A549 (cell line): ENCODE measurements around the gene NECTIN1. TPM values are rescaled to one million over a fixed set of nuclear protein-coding genes. Genes with fewer than 3 reads are reported as not detected.

ENCODE experiments used
- ATAC-seq, 2 experiments: fragments of 200-7000 bp in 1 of 2; fragments of >200 bp in 1 of 2; cut with Nextera tagmentation in 1 of 2; cut with Tn5 transposase in 1 of 2; 3 replicates each; pipeline versions ENCODE4 v1.8.0 to v1.9.1; 2018 to 2020; ENCODE audit warnings: mild to moderate bottlenecking in 1 of 2, moderate library complexity in 1 of 2
- CTCF ChIA-PET: fragments of 300-600 bp; sonication (Branson Sonifier 250); formaldehyde crosslinking; extraction: SDS; loops from one replicate; lab custom pipeline; 2021; ENCODE audit warnings: antibody characterized with exemption, inconsistent platforms; lab: Yijun Ruan, JAX
- POLR2A ChIA-PET: fragments of 350-600 bp; formaldehyde crosslinking; extraction: SDS; loops from one replicate; lab custom pipeline; 2021; ENCODE audit warnings: antibody characterized with exemption, inconsistent platforms; lab: Yijun Ruan, JAX
- DNase-seq, 2 experiments: peaks; one replicate each; pipeline versions ENCODE4 v3.0.0 to v3.0.0-alpha.2; 2011 to 2016; ENCODE audit warnings: low read depth in 1 of 2, low spot score in 1 of 2
- FAIRE-seq: peaks from 2 replicates; lab custom pipeline; 2011; peaks lifted over from hg19 to GRCh38; lab: Jason Lieb, UNC
- H3K27ac ChIP-seq, 2 experiments: fragments of >200 bp; sonication (Bioruptor Twin); formaldehyde crosslinking; 3 replicates each; pipeline ENCODE4 v1.5.1; 2016 to 2017
- H3K4me1 ChIP-seq: fragments of >200 bp; sonication (Bioruptor Twin); formaldehyde crosslinking; 3 replicates; pipeline ENCODE4 v1.6.1; 2016
- H3K4me2 ChIP-seq: fragments of >200 bp; sonication (Bioruptor Twin); formaldehyde crosslinking; 3 replicates; pipeline ENCODE4 v1.6.1; 2016
- H3K4me3 ChIP-seq: fragments of >200 bp; sonication (Bioruptor Twin); formaldehyde crosslinking; 3 replicates; pipeline ENCODE4 v1.5.1; 2016
- H3K9me3 ChIP-seq: fragments of >200 bp; sonication (Bioruptor Twin); formaldehyde crosslinking; 3 replicates; pipeline ENCODE4 v1.6.1; 2016
- CBX2 ChIP-seq: fragments of 200-600 bp; sonication (generic); IDR thresholded peaks from 2 replicates; pipeline ENCODE4 v1.6.1; 2016; ENCODE audit warnings: low read depth, mild to moderate bottlenecking, borderline replicate concordance
- CBX8 ChIP-seq: fragments of 200-600 bp; sonication (generic); IDR thresholded peaks from 2 replicates; pipeline ENCODE4 v1.6.1; 2016
- CEBPB ChIP-seq, 2 experiments: fragments of >200 bp in 1 of 2; sonication (Bioruptor Twin) in 1 of 2; formaldehyde crosslinking in 1 of 2; IDR thresholded peaks; 2 replicates each; pipeline ENCODE4 v1.6.1; 2012 to 2016
- CHD4 ChIP-seq: fragments of 200-600 bp; sonication (generic); IDR thresholded peaks from 2 replicates; pipeline ENCODE4 v1.6.1; 2016; ENCODE audit warnings: antibody characterized with exemption, mild to moderate bottlenecking, borderline replicate concordance
- E2F6 ChIP-seq: IDR thresholded peaks from 2 replicates; pipeline ENCODE4 v1.6.1; 2012; ENCODE audit warnings: low read depth, borderline replicate concordance
- FOXS1 ChIP-seq: fragments of 250-450 bp; sonication (Bioruptor Pico); IDR thresholded peaks from 2 replicates; pipeline ENCODE4 v1.5.0; 2020; ENCODE audit warnings: mild to moderate bottlenecking, moderate library complexity
- HDAC2 ChIP-seq: fragments of 200-600 bp; sonication (generic); IDR thresholded peaks from 2 replicates; pipeline ENCODE4 v1.6.1; 2016
- HMGXB4 ChIP-seq: fragments of 250-450 bp; sonication (Bioruptor Pico); IDR thresholded peaks from 2 replicates; pipeline ENCODE4 v1.5.0; 2021; ENCODE audit warnings: mild to moderate bottlenecking, moderate library complexity, borderline replicate concordance
- HOXB5 ChIP-seq: fragments of 250-450 bp; sonication (Bioruptor Pico); IDR thresholded peaks from 2 replicates; pipeline ENCODE4 v1.5.0; 2020; ENCODE audit warnings: mild to moderate bottlenecking, moderate library complexity
- KDM5A ChIP-seq: fragments of 200-600 bp; sonication (generic); IDR thresholded peaks from 2 replicates; pipeline ENCODE4 v1.6.1; 2016; ENCODE audit warnings: antibody characterized with exemption, mild to moderate bottlenecking
- MAZ ChIP-seq: fragments of 150-350 bp; IDR thresholded peaks from 2 replicates; pipeline ENCODE4 v1.6.1; 2014; ENCODE audit warnings: antibody characterized with exemption, low read depth, low read length, borderline replicate concordance
- NFE2L2 ChIP-seq: fragments of 150-350 bp; conservative IDR thresholded peaks from 2 replicates; pipeline ENCODE4 v1.6.1; 2014; ENCODE audit warnings: low read length
- NR3C1 ChIP-seq: fragments of >200 bp; sonication (Bioruptor Twin); formaldehyde crosslinking; IDR thresholded peaks from 3 replicates; pipeline ENCODE4 v1.6.1; 2017
- PBX3 ChIP-seq: IDR thresholded peaks from 2 replicates; pipeline ENCODE4 v1.6.1; 2012
- PHF8 ChIP-seq: fragments of 200-600 bp; sonication (generic); IDR thresholded peaks from 2 replicates; pipeline ENCODE4 v1.6.1; 2016; ENCODE audit warnings: low read depth, mild to moderate bottlenecking, antibody characterized with exemption, moderate library complexity, borderline replicate concordance
- REST ChIP-seq: fragments of 200-600 bp; sonication (generic); IDR thresholded peaks from 2 replicates; pipeline ENCODE4 v1.6.1; 2016; ENCODE audit warnings: antibody characterized with exemption, mild to moderate bottlenecking, moderate library complexity
- RFX5 ChIP-seq: fragments of 450-650 bp; IDR thresholded peaks from 2 replicates; pipeline ENCODE4 v1.7.1; 2014; ENCODE audit warnings: antibody characterized with exemption, mild to moderate bottlenecking, moderate library complexity
- USF2 ChIP-seq: fragments of 450-650 bp; IDR thresholded peaks from 2 replicates; pipeline ENCODE4 v1.6.1; 2014; ENCODE audit warnings: antibody characterized with exemption
- ZC3H11A ChIP-seq: fragments of 450-650 bp; IDR thresholded peaks from 2 replicates; pipeline ENCODE4 v1.6.1; 2014; ENCODE audit warnings: antibody characterized with exemption, mild to moderate bottlenecking
- WGBS: methylation state at CpG from one replicate; pipeline ENCODE4 v1.1.6; 2017; ENCODE audit errors: missing lambda C conversion rate; 5-methylcytosine and 5-hydroxymethylcytosine counted together
- polyA plus RNA-seq, 4 experiments: library from polyadenylated mRNA; depleted of rRNA in 3 of 4; stranded (reverse); fragments of >200 nt; fragmentation: RNase III in 1 of 4; extraction: RNeasy Plus Mini Kit Qiagen cat#74134 plus additional on column Dnase treatment in 1 of 4; gene quantifications; 2 replicates in 3 of 4; 3 replicates in 1 of 4; pipeline ENCODE4 v1.2.3, GENCODE V29; 2011 to 2017

NECTIN1 gene
- polyA plus RNA-seq, 2 of the 4 experiments (the other 2 are of a cell fraction), result 2.2 to 5.5 TPM

- no peak for DNase-seq
- CTCF ChIA-PET, result interaction anchor here (1.0 to 5.6 kb wide), 5 partner anchors 10 to 443 kb away, joined by 3 to 51 read pairs (median 4); partner anchors contain the start of gene NECTIN1
These were observed 64.9 kb downstream of the NECTIN1 start for GRCh38 chr11:119664063-119664572.

More at GRCh38 chr11:119664063-119664572, 64.9 kb downstream of the NECTIN1 start:
- POLR2A ChIA-PET, result no interaction called here
- H3K27ac ChIP-seq, result no peak overlapping the region
- FAIRE-seq, result no peak
- no peaks in the 10 kb centered on the region for H3K4me1 ChIP-seq
- no peak overlapping the region for H3K4me3 ChIP-seq
- no peak overlapping the region for H3K4me2 ChIP-seq
- 83% methylated on average over 8 of the region's 9 CpGs for WGBS
- H3K9me3 ChIP-seq, result no peaks in the 10 kb centered on the region
- TF ChIP-seq RFX5 (no peak), PHF8 (no peak), CBX2 (no peak), NR3C1 (no peak), REST (no peak), CBX8 (no peak), PBX3 (no peak), CHD4 (no peak), HOXB5 (CRISPR knock-in tag) (no peak), CEBPB (IDR thresholded peaks at IDR 0.05) (no peak), KDM5A (no peak), NFE2L2 (no peak), USF2 (no peak), HMGXB4 (CRISPR knock-in tag) (no peak), ZC3H11A (no peak), HDAC2 (no peak), FOXS1 (no peak), MAZ (no peak), E2F6 (no peak)
- ATAC-seq, result no peak
